Duodenal mucosa (tissue), 2 donors: ENCODE data around the gene REEP1.
A peak's percentile ranks its signal among the peaks of the same experiment; 100 is the strongest.
"Not testable (repeated sequence)": the region's sequence is repeated elsewhere in the genome, so short reads cannot be mapped to it uniquely, and the experiment has no call there.

Source experiments
- H3K27ac ChIP-seq: one replicate; pipeline ENCODE4 v1.7.0; 2013; ENCODE audit warnings: low read depth, low read length
- H3K27me3 ChIP-seq, 2 donors: one replicate each; pipeline ENCODE4 v1.7.0; 2013; ENCODE audit warnings: low read length in 2 of 2, control low read depth in 1 of 2; ENCODE audit not compliant: insufficient read depth in 2 of 2, control insufficient read depth in 1 of 2
- H3K36me3 ChIP-seq, 2 donors: one replicate each; pipeline ENCODE4 v1.7.0; 2013; ENCODE audit warnings: low read length in 2 of 2, control low read depth in 1 of 2; ENCODE audit not compliant: insufficient read depth in 2 of 2, control insufficient read depth in 1 of 2
- H3K4me1 ChIP-seq, 2 donors: one replicate each; pipeline ENCODE4 v1.7.0; 2013; ENCODE audit warnings: low read length in 2 of 2, control low read depth in 1 of 2; ENCODE audit not compliant: insufficient read depth in 2 of 2, control insufficient read depth in 1 of 2
- H3K4me3 ChIP-seq, 2 donors: one replicate each; pipeline ENCODE4 v1.7.0; 2013; ENCODE audit warnings: low read length in 2 of 2, low read depth in 1 of 2
- H3K9ac ChIP-seq, 2 donors: one replicate each; pipeline ENCODE4 v1.7.0; 2013; ENCODE audit warnings: low read length in 2 of 2, low read depth in 1 of 2
- H3K9me3 ChIP-seq, 2 donors: one replicate each; pipeline ENCODE4 v1.7.0; 2013; ENCODE audit warnings: low read length in 2 of 2, control low read depth in 1 of 2; ENCODE audit not compliant: control insufficient read depth in 1 of 2

Gene REEP1

GRCh38 chr2:86347401-86347800, 10.0 kb upstream of the REEP1 start:
- H3K9ac ChIP-seq: no peak overlapping the region
- peaks cover 0 to 5% of the 10 kb centered on the region in 2 donors for H3K4me1 ChIP-seq
- no peaks in the 10 kb centered on the region for H3K27me3 ChIP-seq
- no peaks in the 10 kb centered on the region for H3K9me3 ChIP-seq
- H3K27ac ChIP-seq: no peak overlapping the region
- no peak overlapping the region for H3K4me3 ChIP-seq
- H3K36me3 ChIP-seq: no peaks in the 10 kb centered on the region

- not testable (repeated sequence) for H3K27ac ChIP-seq, H3K9me3 ChIP-seq, H3K36me3 ChIP-seq, H3K4me3 ChIP-seq, H3K27me3 ChIP-seq, H3K9ac ChIP-seq, H3K4me1 ChIP-seq
Observed at GRCh38 chr2:86345783-86346370, 8.5 kb upstream of the REEP1 start.

- no peaks in the 10 kb centered on the region for H3K36me3 ChIP-seq
- H3K9me3 ChIP-seq: no peaks in the 10 kb centered on the region
- no peaks in the 10 kb centered on the region for H3K4me1 ChIP-seq
- peaks cover 7 to 11% of the 10 kb centered on the region in 2 donors for H3K27me3 ChIP-seq
- no peak overlapping the region for H3K27ac ChIP-seq
- no peak overlapping the region for H3K4me3 ChIP-seq
- H3K9ac ChIP-seq: no peak overlapping the region
Observed at GRCh38 chr2:86344404-86344803, 7.0 kb upstream of the REEP1 start.

- H3K9ac ChIP-seq: no peak overlapping the region
- no peak overlapping the region for H3K4me3 ChIP-seq
- H3K9me3 ChIP-seq: no peaks in the 10 kb centered on the region
- H3K36me3 ChIP-seq: no peaks in the 10 kb centered on the region
- peaks cover 0 to 7% of the 10 kb centered on the region in 2 donors for H3K4me1 ChIP-seq
- H3K27me3 ChIP-seq: peaks cover 19 to 24% of the 10 kb centered on the region in 2 donors
- H3K27ac ChIP-seq: no peak overlapping the region
Observed at GRCh38 chr2:86342488-86342887, 5.1 kb upstream of the REEP1 start.

GRCh38 chr2:86341470-86341869, 4.0 kb upstream of the REEP1 start:
- Histone ChIP-seq H3K4me1 (peaks cover 3 to 11% of the 10 kb centered on the region in 2 donors), H3K9ac (no peak overlapping the region), H3K36me3 (no peaks in the 10 kb centered on the region), H3K27ac (no peak overlapping the region), H3K4me3 (no peak overlapping the region), H3K9me3 (no peaks in the 10 kb centered on the region), H3K27me3 (peaks cover 25 to 29% of the 10 kb centered on the region in 2 donors)

- no peaks in the 10 kb centered on the region for H3K36me3 ChIP-seq
- H3K4me1 ChIP-seq: peaks cover 11 to 18% of the 10 kb centered on the region in 2 donors
- H3K9ac ChIP-seq: no peak overlapping the region
- H3K9me3 ChIP-seq: no peaks in the 10 kb centered on the region
- no peak overlapping the region for H3K27ac ChIP-seq
- H3K27me3 ChIP-seq: peaks cover 32 to 36% of the 10 kb centered on the region in 2 donors
- no peak overlapping the region for H3K4me3 ChIP-seq
Observed at GRCh38 chr2:86338778-86339295, 1.4 kb upstream of the REEP1 start.

- Histone ChIP-seq H3K27me3 (peaks cover 32 to 36% of the 10 kb centered on the region in 2 donors), H3K27ac (no peak overlapping the region)
Observed at GRCh38 chr2:86336675-86337243, 667 bp downstream of the REEP1 start.

GRCh38 chr2:86335865-86336674, 1.4 kb downstream of the REEP1 start:
- H3K9me3 ChIP-seq: no peaks in the 10 kb centered on the region
- peak overlapping the region in 1 of 2 donors; percentile 30 for H3K9ac ChIP-seq
- H3K36me3 ChIP-seq: no peaks in the 10 kb centered on the region
- H3K27me3 ChIP-seq: peaks cover 32 to 36% of the 10 kb centered on the region in 2 donors
- H3K4me1 ChIP-seq: peaks cover 11 to 18% of the 10 kb centered on the region in 2 donors
- H3K27ac ChIP-seq: no peak overlapping the region
- H3K4me3 ChIP-seq: peak overlapping the region; percentile 58 to 63

More at GRCh38 chr2:86336675-86337243, 667 bp downstream of the REEP1 start:
- peak overlapping the region; percentile 58 to 63 for H3K4me3 ChIP-seq
- H3K9ac ChIP-seq: no peak overlapping the region
- H3K9me3 ChIP-seq: no peaks in the 10 kb centered on the region
- H3K36me3 ChIP-seq: no peaks in the 10 kb centered on the region
- H3K4me1 ChIP-seq: peaks cover 11 to 18% of the 10 kb centered on the region in 2 donors

- Histone ChIP-seq H3K9ac (no peak overlapping the region), H3K27ac (no peak overlapping the region), H3K27me3 (peaks cover 17 to 18% of the 10 kb centered on the region in 2 donors), H3K36me3 (no peaks in the 10 kb centered on the region), H3K4me1 (peaks cover 11 to 18% of the 10 kb centered on the region in 2 donors), H3K4me3 (no peak overlapping the region), H3K9me3 (no peaks in the 10 kb centered on the region)
Observed at GRCh38 chr2:86333378-86333777, 4.0 kb downstream of the REEP1 start.

- Histone ChIP-seq H3K4me1 (peaks cover 11% of the 10 kb centered on the region in 2 donors), H3K9me3 (no peaks in the 10 kb centered on the region), H3K27me3 (peaks cover 12 to 13% of the 10 kb centered on the region in 2 donors), H3K9ac (no peak overlapping the region), H3K4me3 (no peak overlapping the region), H3K36me3 (no peaks in the 10 kb centered on the region), H3K27ac (no peak overlapping the region)
Observed at GRCh38 chr2:86332654-86333053, 4.8 kb downstream of the REEP1 start.
